ENCODE data around the gene EOGT.

DNA sequence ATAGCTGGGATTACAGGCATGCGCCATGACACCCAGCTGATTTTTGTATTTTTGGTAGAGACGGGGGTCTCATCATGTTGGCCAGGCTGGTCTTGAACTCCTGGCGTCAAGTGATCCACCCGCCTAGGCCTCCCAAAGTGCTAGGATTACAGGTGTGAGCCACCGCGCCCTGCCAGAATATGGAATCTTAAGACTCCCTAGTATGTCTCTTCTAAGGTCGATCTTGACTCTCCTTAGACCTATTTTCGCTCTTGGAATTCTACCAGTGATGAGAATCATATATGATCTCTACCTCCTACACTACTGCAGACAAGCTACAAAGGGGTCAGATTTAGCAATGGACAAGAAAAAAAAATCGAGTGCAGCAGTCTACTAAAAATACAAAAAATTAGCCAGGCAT is 19.3 kb upstream of the EOGT start:
- TF ChIP-seq, protein P1, sequence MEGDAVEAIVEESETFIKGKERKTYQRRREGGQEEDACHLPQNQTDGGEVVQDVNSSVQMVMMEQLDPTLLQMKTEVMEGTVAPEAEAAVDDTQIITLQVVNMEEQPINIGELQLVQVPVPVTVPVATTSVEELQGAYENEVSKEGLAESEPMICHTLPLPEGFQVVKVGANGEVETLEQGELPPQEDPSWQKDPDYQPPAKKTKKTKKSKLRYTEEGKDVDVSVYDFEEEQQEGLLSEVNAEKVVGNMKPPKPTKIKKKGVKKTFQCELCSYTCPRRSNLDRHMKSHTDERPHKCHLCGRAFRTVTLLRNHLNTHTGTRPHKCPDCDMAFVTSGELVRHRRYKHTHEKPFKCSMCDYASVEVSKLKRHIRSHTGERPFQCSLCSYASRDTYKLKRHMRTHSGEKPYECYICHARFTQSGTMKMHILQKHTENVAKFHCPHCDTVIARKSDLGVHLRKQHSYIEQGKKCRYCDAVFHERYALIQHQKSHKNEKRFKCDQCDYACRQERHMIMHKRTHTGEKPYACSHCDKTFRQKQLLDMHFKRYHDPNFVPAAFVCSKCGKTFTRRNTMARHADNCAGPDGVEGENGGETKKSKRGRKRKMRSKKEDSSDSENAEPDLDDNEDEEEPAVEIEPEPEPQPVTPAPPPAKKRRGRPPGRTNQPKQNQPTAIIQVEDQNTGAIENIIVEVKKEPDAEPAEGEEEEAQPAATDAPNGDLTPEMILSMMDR (conservative IDR thresholded peaks at IDR 0.05; ENCODE audit: low read depth, low read length): no peak
- TF ChIP-seq EZH2 (IDR thresholded peaks at IDR 0.05; ENCODE audit: borderline replicate concordance, low read depth, low read length, poor library complexity, severe bottlenecking): no peak
